B cell (primary cell): ENCODE data around the gene RWDD4.

ENCODE experiments used
- EZH2 ChIP-seq: IDR thresholded peaks from 2 replicates; pipeline ENCODE4 v1.6.1; 2012; ENCODE audit warnings: borderline replicate concordance, low read depth, mild to moderate bottlenecking, moderate library complexity, low read length; ENCODE audit not compliant: insufficient read depth, poor library complexity, severe bottlenecking
- TF ChIP-seq, protein P1 (sequence below): fragments of 200-600 bp; IDR thresholded peaks from one replicate; pipeline ENCODE4 v1.8.0; 2022; ENCODE audit warnings: antibody characterized with exemption, mild to moderate bottlenecking

- TF ChIP-seq, protein P1, sequence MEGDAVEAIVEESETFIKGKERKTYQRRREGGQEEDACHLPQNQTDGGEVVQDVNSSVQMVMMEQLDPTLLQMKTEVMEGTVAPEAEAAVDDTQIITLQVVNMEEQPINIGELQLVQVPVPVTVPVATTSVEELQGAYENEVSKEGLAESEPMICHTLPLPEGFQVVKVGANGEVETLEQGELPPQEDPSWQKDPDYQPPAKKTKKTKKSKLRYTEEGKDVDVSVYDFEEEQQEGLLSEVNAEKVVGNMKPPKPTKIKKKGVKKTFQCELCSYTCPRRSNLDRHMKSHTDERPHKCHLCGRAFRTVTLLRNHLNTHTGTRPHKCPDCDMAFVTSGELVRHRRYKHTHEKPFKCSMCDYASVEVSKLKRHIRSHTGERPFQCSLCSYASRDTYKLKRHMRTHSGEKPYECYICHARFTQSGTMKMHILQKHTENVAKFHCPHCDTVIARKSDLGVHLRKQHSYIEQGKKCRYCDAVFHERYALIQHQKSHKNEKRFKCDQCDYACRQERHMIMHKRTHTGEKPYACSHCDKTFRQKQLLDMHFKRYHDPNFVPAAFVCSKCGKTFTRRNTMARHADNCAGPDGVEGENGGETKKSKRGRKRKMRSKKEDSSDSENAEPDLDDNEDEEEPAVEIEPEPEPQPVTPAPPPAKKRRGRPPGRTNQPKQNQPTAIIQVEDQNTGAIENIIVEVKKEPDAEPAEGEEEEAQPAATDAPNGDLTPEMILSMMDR = no peak
- TF ChIP-seq EZH2 = no peak
These were observed 1.4 kb downstream of the RWDD4 start for GRCh38 chr4:183657564-183657963.
